ENCODE measurements around the gene IAPP.
"Not testable (repeated sequence)": the region's sequence is repeated elsewhere in the genome, so short reads cannot be mapped to it uniquely, and the experiment has no call there.

IAPP gene

DNA sequence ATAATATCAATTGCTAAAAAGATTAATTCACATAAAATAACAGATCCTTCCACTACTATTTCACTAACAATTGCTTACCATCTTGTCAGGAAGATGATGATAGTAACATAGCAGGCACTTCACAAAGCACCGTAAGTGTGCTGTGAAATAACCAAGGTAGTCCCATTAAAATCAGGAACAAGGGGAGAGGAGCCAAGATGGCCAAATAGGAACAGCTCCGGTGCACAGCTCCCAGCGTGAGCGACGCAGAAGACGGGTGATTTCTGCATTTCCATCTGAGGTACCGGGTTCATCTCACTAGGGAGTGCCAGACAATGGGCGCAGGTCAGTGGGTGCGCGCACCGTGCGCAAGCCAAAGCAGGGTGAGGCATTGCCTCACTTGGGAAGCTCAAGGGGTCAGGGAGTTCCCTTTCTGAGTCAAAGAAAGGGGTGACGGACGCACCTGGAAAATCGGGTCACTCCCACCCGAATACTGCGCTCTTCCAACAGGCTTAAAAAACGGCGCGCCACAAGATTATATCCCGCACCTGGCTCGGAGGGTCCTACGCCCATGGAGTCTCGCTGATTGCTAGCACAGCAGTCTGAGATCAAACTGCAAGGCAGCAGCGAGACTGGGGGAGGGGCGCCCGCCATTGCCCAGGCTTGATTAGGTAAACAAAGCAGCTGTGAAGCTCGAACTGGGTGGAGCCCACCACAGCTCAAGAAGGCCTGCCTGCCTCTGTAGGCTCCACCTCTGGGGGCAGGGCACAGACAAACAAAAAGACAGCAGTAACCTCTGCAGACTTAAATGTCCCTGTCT, 22.3 kb downstream of the IAPP start:
- POLR2A ChIA-PET; CTCF ChIA-PET; H3K9me3 ChIP-seq (ENCODE audit: control insufficient read depth, insufficient read depth, low read depth, low read length); H3K4me1 ChIP-seq (ENCODE audit: control insufficient read depth, insufficient read depth, low read length); H3K4me3 ChIP-seq (ENCODE audit: low read depth, low read length); H3K27ac ChIP-seq (ENCODE audit: extremely low read depth, low read depth, low read length); H3K36me3 ChIP-seq (ENCODE audit: control insufficient read depth in 2 of 2, insufficient read depth in 1 of 2, low read length in 2 of 2): not testable (repeated sequence)

DNA sequence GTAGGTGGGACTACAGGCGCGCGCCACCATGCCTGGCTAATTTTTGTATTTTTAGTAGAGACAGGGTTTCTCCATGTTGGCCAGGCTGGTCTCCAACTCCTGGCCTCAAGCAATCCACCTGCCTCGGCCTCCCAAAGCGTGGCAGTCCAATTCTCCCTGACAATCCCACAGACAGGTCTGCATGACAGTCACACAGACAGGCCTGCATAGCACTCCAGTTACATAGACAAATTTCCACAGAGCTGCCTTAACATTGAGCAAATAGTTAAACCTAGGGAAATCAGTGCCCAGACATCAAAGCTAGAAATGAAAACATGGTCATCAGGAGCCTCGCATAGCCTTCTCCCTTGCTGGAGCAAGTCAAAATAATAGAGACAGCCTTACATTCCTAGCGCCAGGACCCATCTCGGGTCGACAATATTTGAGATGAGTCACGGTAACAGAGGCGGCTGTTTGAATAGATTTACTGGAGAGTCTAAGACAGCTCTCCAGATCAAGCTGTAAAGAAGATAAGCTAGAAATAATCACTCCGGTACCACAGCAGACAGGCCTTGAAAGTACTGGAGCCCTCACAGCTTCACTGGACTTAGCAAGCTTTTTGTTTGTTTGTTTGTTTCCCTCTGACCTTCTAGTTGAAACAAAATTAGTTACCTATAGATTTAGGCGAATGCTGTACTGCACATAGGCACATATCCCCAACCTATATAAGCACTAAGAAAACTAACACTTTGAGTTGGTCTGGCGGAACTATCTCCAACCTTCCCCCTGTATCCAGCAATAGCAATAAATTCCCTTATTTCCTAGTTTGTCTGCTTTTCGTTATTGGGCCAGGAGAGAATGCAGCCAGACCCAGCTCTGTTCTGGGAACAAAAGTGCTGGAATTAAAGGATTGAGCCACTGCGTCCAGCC, 40.9 kb downstream of the IAPP start:
- Histone ChIP-seq H3K4me3 (ENCODE audit: low read depth, low read length) (no peak overlapping the region), H3K27ac (ENCODE audit: extremely low read depth, low read depth, low read length) (no peak overlapping the region), H3K4me1 (ENCODE audit: control insufficient read depth, insufficient read depth, low read length) (no peaks in the 10 kb centered on the region), H3K9me3 (ENCODE audit: control insufficient read depth, insufficient read depth, low read depth, low read length) (no peaks in the 10 kb centered on the region), H3K36me3 (ENCODE audit: control insufficient read depth in 2 of 2, insufficient read depth in 1 of 2, low read length in 2 of 2) (no peaks in the 10 kb centered on the region)
- TF ChIP-seq ZNF777 (tag by site-specific recombination; IDR thresholded peaks at IDR 0.05; ENCODE audit: borderline replicate concordance) (no peak), BCL11B (tag by site-specific recombination; IDR thresholded peaks at IDR 0.05; ENCODE audit: low read depth) (no peak), SP3 (tag by site-specific recombination; IDR thresholded peaks at IDR 0.05) (no peak), ZBTB21 (tag by site-specific recombination; IDR thresholded peaks at IDR 0.05) (no peak), IKZF3 (tag by site-specific recombination; IDR thresholded peaks at IDR 0.05) (no peak), ZNF561 (tag by site-specific recombination; IDR thresholded peaks at IDR 0.05; ENCODE audit: borderline replicate concordance) (no peak), ZNF701 (tag by site-specific recombination; IDR thresholded peaks at IDR 0.05) (no peak), ZNF664 (tag by site-specific recombination; IDR thresholded peaks at IDR 0.05) (no peak), ZNF514 (tag by site-specific recombination; IDR thresholded peaks at IDR 0.05) (no peak), ZBTB20 (tag by site-specific recombination; IDR thresholded peaks at IDR 0.05) (no peak), ZNF366 (tag by site-specific recombination; conservative IDR thresholded peaks at IDR 0.05) (no peak), ZNF529 (tag by site-specific recombination; IDR thresholded peaks at IDR 0.05; ENCODE audit: insufficient replicate concordance) (no peak), ZFP37 (tag by site-specific recombination; IDR thresholded peaks at IDR 0.05) (no peak), BCL6B (tag by site-specific recombination; IDR thresholded peaks at IDR 0.05) (no peak), ZNF768 (tag by site-specific recombination; IDR thresholded peaks at IDR 0.05) (no peak), PRDM6 (tag by site-specific recombination; IDR thresholded peaks at IDR 0.05) (no peak), ZNF571 (tag by site-specific recombination; IDR thresholded peaks at IDR 0.05) (no peak)
- CTCF ChIA-PET = no interaction called here
- POLR2A ChIA-PET = no interaction called here

DNA sequence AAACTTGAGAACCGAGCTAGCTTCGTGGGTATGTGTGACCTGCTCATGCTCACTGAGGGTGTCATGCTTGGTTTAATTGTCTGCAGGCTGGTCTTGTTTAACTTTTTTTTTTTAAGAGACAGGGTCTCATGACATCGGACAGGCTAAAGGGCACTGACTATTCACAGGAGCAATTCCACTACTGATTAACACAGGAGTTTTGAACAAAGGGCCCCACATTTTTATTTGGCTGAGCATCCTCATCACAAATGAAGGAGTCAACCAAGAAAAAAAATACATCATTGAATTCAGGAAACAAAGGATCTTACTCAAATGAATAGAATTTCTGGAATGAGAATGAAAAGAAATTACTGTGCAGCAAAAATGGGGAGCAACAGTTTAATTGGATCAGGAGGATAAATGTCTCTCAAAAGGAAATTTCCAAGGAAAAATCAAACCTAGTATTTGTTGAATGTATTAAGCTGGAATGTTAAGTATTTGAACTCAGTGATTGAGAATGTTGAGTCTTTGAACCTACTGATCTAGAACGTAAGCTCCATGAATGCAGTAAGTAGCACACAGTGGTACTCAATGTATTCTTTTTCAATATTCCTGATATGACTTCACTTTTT, 43.9 kb downstream of the IAPP start:
- ChIA-PET CTCF (no interaction called here), POLR2A (no interaction called here)
- Histone ChIP-seq H3K36me3 (ENCODE audit: control insufficient read depth in 2 of 2, insufficient read depth in 1 of 2, low read length in 2 of 2) (no peaks in the 10 kb centered on the region), H3K9me3 (ENCODE audit: control insufficient read depth, insufficient read depth, low read depth, low read length) (no peaks in the 10 kb centered on the region), H3K27ac (ENCODE audit: extremely low read depth, low read depth, low read length) (no peak overlapping the region), H3K4me1 (ENCODE audit: control insufficient read depth, insufficient read depth, low read length) (no peaks in the 10 kb centered on the region), H3K4me3 (ENCODE audit: low read depth, low read length) (no peak overlapping the region)
- TF ChIP-seq MEIS1 (CRISPR knock-in tag; IDR thresholded peaks at IDR 0.05; ENCODE audit: borderline replicate concordance) (no peak), KLF16 (tag by site-specific recombination; IDR thresholded peaks at IDR 0.05) (no peak), ZNF510 (tag by site-specific recombination; IDR thresholded peaks at IDR 0.05; ENCODE audit: insufficient replicate concordance) (no peak), ZNF830 (tag by site-specific recombination; IDR thresholded peaks at IDR 0.05; ENCODE audit: low read depth) (no peak), ZIC2 (tag by site-specific recombination; IDR thresholded peaks at IDR 0.05) (no peak), ZSCAN5A (tag by site-specific recombination; IDR thresholded peaks at IDR 0.05) (no peak), ZNF654 (tag by site-specific recombination; IDR thresholded peaks at IDR 0.05; ENCODE audit: low read depth) (no peak), GFI1B (tag by site-specific recombination; IDR thresholded peaks at IDR 0.05) (no peak), ZNF214 (tag by site-specific recombination; IDR thresholded peaks at IDR 0.05; ENCODE audit: borderline replicate concordance) (no peak)
